Fibroblast of skin of scalp (primary cell): ENCODE measurements around the gene C4orf50.

Experiments
- DNase-seq: peaks from one replicate; pipeline ENCODE4 v3.0.0-alpha.2; 2013

Gene C4orf50

DNA sequence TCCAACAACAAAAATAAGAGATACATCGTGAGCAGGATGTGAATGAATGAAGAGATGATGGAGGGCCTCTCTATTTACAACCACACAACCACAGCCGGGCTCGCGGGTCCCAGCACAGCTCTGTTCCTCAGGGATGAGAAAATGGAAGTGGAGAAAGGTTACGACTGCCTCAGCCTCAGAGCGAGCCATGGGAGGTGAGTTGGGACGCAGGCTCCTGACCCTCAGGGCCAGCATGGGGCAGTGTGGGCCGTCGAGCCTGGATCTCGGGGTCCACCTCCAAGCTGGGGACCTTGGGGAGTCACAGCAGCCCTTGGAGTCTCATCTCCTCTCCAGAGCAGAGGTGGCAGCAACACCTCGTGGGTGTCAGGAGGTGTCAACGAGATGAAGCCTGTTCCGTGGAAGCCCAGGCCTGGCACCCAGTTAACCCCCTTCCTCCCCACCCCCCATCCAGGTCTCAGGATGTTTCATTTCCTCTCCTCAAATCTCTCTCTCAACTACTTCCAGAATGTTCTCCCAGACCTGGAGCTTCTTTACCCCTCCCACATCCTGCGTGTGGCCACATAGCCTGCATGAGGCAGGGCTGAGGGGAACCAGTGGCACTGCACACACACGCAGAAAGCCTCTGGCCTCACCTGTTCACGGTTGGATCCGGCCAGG, 25.9 kb downstream of the C4orf50 start:
- no peak for DNase-seq

- no peak for DNase-seq
These were observed 26.8 kb downstream of the C4orf50 start for GRCh38 chr4:5991405-5991804.

DNA sequence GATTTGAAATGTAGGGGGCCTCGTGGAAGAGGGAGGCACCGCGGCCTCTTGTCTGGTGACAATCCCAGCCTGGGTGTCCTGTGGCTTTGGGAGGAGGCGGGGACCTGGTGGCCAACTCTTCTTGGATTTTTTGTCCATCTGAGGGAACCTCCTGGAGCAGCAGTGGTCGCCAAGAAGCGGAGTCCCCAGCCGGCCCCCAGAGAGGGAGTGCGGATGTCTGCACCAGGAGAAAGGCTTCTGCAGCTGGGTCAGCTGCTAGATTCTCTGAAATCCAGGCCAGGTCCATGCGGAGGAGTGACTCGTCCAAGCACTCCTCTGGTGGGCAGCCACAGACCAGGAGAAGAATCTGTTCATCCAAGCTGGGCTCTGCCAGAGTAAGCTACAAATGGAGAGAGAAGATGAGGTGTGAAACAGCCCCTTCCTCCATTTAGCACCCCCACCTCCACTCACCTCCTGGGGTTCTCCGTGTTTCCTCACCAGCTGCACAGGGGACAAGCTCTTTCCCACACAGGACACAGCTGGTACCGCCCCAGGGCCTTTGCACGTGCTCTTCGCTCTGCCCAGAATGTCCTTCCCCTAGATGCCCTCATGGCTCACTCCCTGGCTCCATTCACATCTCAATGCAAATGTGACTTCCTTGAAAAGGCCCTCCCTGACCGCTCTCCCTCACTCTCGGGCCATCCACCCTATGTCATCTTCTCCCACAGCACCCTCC, 27.6 kb downstream of the C4orf50 start:
- no peak for DNase-seq

DNA sequence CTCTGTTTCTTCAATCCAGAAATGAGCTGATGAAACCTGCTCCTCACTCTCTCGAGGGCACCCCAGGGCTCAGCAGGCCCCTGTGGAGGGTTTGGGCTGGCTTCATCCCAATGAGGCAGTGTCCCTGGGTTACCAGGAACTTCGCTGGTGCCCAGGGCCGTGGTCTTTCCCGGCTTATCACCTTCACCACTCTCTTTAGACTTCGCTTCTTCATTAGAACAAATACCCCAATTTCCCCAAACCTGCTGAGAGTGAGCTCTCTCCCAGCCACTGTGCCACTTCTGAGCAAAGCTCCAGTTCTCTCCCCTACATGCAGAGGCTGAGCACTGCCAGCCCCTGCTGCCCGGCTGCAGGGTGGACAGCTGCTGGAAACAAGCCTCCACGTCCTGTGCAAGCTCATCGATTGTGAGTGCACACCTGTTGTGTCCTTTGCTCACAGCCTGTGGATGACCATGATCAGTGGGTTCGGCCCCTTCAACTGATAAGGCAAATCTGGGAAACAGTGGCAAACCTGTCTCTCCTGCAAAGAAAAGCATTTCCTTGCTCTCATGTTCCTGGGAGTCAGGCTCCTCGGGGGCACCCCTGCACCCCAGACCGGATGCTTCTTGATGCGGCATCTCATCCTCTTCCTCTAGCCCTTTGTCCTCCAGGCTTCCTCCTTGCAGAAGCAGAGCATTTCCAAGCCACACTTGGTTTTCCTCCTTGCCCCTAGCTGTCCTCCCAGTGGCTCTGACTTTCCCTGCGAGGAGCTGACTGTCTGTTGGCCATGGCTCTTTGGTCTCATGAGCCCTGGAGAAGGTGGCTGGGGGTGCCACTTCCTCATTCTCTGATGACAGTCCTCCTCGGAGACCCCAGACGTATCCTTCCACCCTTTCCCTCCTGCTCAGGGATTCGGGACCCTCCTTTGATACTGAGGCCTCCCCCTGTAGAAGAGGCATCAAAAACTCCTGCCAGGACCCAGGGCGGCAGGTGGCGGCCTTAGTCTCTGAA, 28.7 kb downstream of the C4orf50 start:
- no peak for DNase-seq

GRCh38 chr4:5988086-5988845, 30.0 kb downstream of the C4orf50 start:
- no peak for DNase-seq

GRCh38 chr4:5984843-5985242, 33.4 kb downstream of the C4orf50 start:
- no peak for DNase-seq

DNA sequence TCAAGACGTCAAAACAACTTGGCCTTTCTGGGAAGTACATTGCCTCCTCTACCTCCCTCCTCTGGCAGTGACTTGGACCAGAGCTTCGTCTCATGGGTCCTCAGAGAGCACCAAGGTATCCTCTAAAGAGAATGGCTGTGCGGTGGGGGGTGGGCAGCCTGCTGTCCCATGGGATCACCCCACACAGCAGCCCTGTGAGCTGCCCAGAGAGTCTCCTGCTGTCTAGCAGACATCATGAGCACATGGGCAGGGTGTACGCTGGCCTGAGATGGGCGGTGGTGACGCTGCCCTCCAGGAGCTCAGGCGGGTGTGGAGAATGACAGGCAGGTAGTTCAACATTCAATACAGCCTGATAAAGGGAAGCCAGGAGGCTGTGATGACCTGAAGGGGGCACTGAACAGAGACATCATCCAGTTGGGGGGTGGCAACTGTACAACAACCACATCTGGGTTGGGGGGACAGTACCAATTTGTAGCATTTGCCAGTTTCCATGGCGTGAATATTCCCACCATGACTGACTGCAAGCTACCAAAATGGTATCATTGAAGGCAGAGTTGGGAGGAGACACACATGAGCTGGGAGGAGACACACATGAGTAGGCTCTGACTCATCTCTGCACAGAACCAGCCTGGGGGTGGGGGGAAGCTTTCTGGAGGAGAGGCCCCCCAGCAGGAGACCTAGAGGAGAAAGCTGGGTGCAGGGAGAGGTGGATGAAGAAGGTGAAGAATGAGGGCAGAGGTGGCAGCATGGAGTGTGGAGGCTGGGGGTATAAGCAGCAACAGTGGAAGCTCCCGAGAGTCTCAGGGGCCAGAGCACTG, 35.9 kb downstream of the C4orf50 start:
- no peak for DNase-seq

GRCh38 chr4:5980436-5981155, 37.6 kb downstream of the C4orf50 start:
- DNase-seq, result no peak

DNA sequence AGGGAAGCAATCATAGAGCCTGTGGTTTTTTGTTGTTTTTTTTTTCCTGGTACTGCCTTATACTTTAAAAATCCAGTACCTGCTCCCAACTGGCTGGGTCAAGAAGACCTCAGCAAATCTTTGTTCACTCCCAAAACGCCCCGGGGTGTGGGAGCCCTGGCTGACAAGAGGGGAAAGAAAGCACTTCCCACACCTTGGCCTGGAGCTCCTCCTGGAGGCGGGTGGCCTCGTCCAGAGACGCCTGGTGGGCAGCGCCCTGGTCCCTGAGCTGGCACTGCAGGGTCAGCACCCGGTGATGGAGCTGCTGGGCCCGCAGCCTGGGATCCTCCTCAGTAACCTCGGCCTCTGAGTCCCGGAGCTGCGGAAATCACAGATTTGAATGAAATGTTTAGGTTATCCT, 38.2 kb downstream of the C4orf50 start:
- no peak for DNase-seq

DNA sequence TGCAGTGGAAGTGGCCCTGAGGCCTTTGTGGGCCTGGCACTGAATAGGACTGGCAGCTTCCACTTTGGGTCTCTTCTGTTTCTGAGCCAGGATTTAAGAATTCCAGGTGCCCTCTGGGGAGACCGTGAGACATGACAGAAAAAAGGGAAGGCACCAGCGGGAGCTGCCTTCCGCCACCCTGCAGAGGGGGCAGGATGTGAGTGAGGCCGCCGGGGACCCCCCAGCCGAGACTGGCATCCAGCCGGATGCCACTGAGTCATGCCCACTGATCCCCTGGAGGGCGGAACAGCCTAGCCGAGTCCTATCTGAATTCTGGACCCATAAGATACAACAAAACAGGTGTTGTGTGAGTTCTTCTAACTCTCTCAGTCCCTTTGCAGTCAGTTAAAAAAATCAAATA, 41.3 kb downstream of the C4orf50 start:
- DNase-seq, result no peak

GRCh38 chr4:5976431-5976830, 41.8 kb downstream of the C4orf50 start:
- no peak for DNase-seq

GRCh38 chr4:5974321-5974720, 43.9 kb downstream of the C4orf50 start:
- DNase-seq, result no peak

DNA sequence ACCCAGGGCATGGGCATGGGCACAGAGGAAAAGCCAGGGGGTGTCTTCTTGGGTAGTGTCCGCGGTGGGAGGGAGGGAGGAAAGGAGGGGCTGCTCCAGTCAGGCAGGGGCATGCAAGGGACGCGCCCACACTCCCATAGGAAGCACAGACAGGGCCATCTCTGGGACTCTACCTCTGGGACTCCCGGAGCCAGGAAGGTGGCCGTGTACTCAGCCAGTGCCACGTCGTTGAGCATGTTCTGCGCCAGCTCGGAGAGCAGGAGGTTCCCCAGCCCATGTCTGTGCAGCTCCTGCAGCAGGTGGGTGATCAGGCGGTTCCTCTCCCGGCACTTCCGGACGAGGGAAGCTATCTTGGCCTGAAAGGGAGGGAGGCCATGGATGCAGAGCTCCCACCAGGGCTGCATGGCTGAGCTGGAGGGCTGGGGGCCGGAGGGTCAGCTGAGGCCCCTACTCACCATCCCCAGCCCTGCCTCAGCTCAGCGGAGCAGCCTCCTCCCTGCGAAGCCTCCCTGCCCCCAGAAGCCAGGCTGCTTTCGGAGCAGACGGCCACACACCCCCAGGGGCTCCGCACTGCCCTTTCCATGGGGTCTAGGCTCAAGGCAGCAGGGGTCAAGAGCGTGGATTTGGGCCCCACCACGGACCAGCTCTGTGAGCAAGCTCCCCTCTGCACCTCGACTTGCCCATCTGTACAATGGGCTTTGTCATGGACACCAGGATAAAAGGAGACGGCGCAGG, 44.6 kb downstream of the C4orf50 start:
- DNase-seq, result no peak

DNA sequence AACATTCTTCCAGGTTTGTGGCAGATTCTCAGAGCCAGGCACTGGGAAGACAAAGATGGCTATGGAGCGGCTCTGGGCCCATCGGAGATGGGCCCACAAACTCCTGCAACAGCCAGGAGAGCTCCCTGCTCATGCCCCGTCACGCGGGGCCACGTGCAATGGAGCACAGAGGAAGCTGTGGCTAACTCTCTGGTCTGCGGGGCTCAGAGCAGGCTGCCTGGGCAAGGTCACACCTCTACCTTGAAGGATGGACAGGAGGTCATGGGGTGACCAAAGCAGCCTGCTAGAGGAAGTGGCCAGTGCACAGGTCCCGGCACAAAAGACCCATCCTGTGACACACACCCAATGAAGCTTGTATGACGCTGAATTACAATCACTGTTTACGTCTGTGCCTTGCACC, 45.2 kb downstream of the C4orf50 start:
- DNase-seq, result no peak

DNA sequence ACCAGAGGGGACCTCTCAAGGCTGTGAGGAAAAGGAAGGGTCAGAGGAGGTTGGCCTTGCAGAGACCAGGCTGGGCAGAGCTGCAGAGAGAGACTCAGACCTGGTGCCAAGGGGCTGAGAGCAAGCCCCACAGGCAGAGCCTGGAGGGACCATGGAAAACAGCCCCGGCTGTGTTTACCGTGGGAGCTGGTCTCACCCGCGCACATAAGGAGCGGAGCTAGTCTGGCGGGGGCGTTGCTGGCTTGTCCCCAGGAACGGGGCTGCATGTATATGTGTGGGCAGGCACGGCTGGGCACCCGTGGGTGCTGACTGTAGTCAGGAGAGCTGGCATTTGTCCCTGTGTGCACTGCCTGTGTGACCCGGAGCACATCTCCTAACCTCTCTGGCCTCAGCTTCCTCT, 45.7 kb downstream of the C4orf50 start:
- DNase-seq, result no peak

GRCh38 chr4:5971078-5971450, 47.2 kb downstream of the C4orf50 start:
- no peak for DNase-seq

DNA sequence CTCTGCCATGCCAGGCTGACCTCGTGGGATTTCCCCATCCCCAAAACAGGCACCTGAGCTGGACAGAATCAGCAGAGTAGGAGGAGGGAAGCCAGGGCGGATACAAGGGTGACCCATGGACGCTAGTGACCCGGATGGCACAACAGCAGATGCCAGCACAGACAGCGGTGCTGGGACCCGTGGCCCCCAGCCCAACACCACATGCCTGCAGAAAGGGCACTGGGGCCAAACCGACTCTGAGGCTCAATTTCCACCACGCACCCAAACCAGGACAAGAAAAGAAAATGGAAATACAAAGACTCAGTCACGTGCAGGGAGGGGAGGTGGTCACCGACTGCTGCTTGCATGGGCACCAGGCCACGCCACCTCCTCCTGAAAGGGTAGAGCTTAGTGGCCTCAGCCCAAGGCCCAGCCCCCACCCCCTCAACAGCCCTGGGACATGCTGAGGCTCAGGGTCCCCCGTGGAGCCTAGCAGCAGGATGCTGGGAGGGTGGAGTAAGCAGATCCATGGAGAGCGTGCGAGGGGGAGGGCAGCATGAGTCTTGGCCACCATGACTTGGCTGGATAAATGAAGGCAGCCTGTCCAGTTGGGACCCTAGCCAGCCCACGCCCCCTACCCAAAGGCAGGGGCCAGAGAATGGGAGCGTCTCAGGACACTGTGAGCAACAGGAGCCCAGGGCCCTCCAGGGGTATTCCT, 47.7 kb downstream of the C4orf50 start:
- no peak for DNase-seq

DNA sequence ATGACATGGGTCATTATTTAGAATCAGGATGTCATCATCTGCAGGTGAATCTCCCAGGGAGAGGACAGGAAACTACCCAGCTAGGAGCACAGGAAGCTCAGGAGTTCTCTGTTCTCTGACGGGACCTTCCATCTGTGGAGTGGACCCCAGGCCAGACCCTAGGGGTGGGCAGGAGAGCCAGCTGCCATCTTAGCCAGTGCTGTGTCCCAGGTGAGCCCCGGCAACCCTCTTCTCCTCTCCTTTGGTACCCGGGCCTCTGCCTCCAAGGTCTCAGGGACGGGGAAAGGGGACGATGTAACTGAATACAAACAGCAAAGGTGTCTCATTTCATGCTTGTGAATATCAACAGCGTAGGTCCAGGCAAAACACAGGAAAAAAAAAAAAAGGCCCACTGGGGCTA, 48.5 kb downstream of the C4orf50 start:
- no peak for DNase-seq

- no peak for DNase-seq
These were observed 48.9 kb downstream of the C4orf50 start for GRCh38 chr4:5969336-5969735.

- DNase-seq, result no peak
These were observed 50.0 kb downstream of the C4orf50 start for GRCh38 chr4:5968246-5968645.
